AG08395 (cell line): ENCODE measurements around the gene ZSCAN1.

ENCODE experiments used
- DNase-seq: peaks from one replicate; pipeline ENCODE4 v3.0.0; 2012; ENCODE audit warnings: mixed read lengths, low spot score

Gene ZSCAN1

GRCh38 chr19:58084596-58085347 is 50.9 kb downstream of the ZSCAN1 start:
- DNase-seq = no peak

GRCh38 chr19:58085348-58085875 is 51.6 kb downstream of the ZSCAN1 start:
- no peak for DNase-seq

GRCh38 chr19:58086825-58087710 is 53.2 kb downstream of the ZSCAN1 start:
- no peak for DNase-seq

GRCh38 chr19:58088521-58089052 is 54.8 kb downstream of the ZSCAN1 start:
- DNase-seq = no peak

GRCh38 chr19:58089846-58090245 is 56.0 kb downstream of the ZSCAN1 start:
- no peak for DNase-seq

- no peak for DNase-seq
Measured at GRCh38 chr19:58091251-58091995, 57.6 kb downstream of the ZSCAN1 start.

GRCh38 chr19:58093071-58093470 is 59.2 kb downstream of the ZSCAN1 start:
- no peak for DNase-seq

GRCh38 chr19:58095328-58095727 is 61.5 kb downstream of the ZSCAN1 start:
- DNase-seq = no peak

- no peak for DNase-seq
Measured at GRCh38 chr19:58096884-58097283, 63.1 kb downstream of the ZSCAN1 start.

- DNase-seq = no peak
Measured at GRCh38 chr19:58097349-58097748, 63.5 kb downstream of the ZSCAN1 start.

- peak; percentile 100 for DNase-seq
Measured at GRCh38 chr19:58097781-58098681, 64.2 kb downstream of the ZSCAN1 start, which contains the start of gene ZSCAN18. Gene ZSCAN18 (minus strand): TSS chr19:58098231. CDS start chr19:58090267, 7,964 bp downstream.

GRCh38 chr19:58098682-58098998 is 64.8 kb downstream of the ZSCAN1 start:
- no peak for DNase-seq
